ENCODE data around the gene KPTN. TPM values are rescaled to one million over a fixed set of nuclear protein-coding genes. Genes with fewer than 3 reads are reported as not detected.

KPTN gene
- total RNA-seq, 2 experiments from 2014 or later = 9.7 to 10.5 TPM

DNA sequence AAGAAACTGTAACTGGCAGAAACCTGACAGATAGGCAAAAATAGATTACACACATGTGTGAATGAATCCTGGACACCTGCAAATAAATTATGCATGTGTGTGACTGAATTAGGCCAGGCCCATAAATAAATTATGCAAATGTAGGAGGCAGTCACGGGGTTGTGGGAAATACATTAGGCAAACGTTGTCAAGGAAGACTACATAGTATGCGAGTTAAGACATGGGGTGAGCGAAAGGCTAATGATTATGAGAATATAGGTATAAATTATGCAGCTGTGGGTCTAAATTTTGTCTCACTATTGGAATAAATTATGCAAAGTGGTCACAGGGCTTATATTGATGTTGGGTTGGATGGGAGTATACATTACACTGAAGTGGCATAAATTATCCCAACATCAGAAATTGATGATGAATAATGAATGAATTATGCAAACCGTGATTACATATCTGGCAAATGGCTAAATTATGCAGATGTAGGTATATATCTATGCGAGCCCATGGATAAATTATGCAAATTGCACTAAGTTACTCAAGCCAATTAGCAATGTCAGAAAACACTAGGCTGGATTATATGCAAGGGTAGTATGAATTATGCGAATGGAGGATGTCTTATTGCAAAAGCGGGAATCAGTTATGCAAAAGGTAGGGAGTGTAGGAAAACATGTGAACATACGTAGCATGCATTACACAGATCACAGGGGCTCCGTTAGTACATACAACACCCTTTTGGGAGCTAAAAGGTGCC lies 19.2 kb downstream of the KPTN start:
- CTCF ChIA-PET = interaction anchor here (1.0 kb wide), 1 partner anchor 19 kb away, joined by 4 read pairs; the partner anchor contains the start of gene KPTN

DNA sequence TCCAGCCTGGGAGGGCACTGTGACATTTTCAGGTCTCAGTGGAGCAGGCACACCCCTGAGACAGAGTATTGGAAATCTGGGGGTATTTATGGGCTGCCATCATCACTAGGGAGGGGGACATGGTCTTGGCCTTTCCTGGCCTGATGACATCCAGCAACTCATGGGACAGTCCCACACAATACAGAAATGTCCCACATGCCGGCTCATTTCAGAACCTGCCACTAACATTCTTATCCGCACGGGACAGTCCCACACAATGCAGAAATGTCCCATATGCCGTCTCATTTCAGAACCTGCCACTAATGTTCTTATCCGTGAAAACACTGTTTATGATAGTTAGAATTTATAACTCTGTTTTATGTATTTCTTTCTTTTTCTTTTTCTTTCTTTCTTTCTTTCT lies 22.1 kb downstream of the KPTN start:
- ChIA-PET CTCF (interaction anchor here (1.0 kb wide), 1 partner anchor 34 kb away, joined by 4 read pairs; no protein-coding TSS in a partner anchor), POLR2A (no interaction called here)
- H3K27ac Mint-ChIP-seq = no peak overlapping the region
- H3K4me3 Mint-ChIP-seq = no peak overlapping the region
- intact Hi-C loops (cut with DNase I, micrococcal nuclease) = no loop called here
- no peaks in the 10 kb centered on the region for H3K9me3 Mint-ChIP-seq (ENCODE audit: low read depth)
- ATAC-seq (no peak), DNase-seq (no peak)
- H3K27me3 Mint-ChIP-seq = peaks cover 9% of the 10 kb centered on the region
- peaks cover 2% of the 10 kb centered on the region for H3K4me1 Mint-ChIP-seq
- H3K36me3 Mint-ChIP-seq (ENCODE audit: low read depth) = no peaks in the 10 kb centered on the region

More for the DNA sequence above, 19.2 kb downstream of the KPTN start:
- peaks cover 3% of the 10 kb centered on the region for H3K4me1 Mint-ChIP-seq
- H3K27me3 Mint-ChIP-seq = peaks cover 27% of the 10 kb centered on the region
- no peak overlapping the region for H3K27ac Mint-ChIP-seq
- no peak overlapping the region for H3K4me3 Mint-ChIP-seq
- no peak for ATAC-seq
- H3K36me3 Mint-ChIP-seq (ENCODE audit: low read depth) = no peaks in the 10 kb centered on the region
- H3K9me3 Mint-ChIP-seq (ENCODE audit: low read depth) = no peaks in the 10 kb centered on the region
- POLR2A ChIA-PET = no interaction called here
- no peak for DNase-seq
- intact Hi-C loops (cut with DNase I, micrococcal nuclease) = no loop called here

DNA sequence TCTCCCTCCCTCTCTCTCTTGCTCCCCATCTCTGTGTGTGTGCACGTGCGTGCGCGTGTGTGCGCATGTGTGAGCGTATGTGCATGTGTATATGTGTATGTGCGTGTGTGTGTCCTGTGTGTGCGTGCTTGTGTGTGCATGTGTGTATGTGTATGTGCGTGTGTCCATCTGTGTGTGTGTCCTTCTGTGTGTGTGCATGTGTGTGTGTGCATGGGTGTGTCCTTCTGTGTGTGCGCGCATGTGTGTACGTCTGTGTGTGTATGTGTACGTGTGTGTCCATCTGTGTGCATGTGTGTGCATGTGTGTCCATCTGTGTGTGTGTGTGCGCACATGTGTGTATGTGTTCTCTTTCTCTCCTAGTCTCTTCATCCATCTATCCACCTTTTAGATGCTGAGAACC lies 24.5 kb downstream of the KPTN start:
- intact Hi-C loops (cut with DNase I, micrococcal nuclease) = no loop called here
- Mint-ChIP-seq H3K36me3 (ENCODE audit: low read depth) (no peaks in the 10 kb centered on the region), H3K4me3 (no peak overlapping the region), H3K27me3 (peaks cover 24% of the 10 kb centered on the region), H3K9me3 (ENCODE audit: low read depth) (peaks cover 4% of the 10 kb centered on the region), H3K4me1 (peaks cover 2% of the 10 kb centered on the region), H3K27ac (no peak overlapping the region)
- ATAC-seq (no peak), DNase-seq (no peak)
- POLR2A ChIA-PET = no interaction called here
- CTCF ChIA-PET = interaction anchor here (0.7 kb wide), 1 partner anchor 9 kb away, joined by 3 read pairs; no protein-coding TSS in a partner anchor

DNA sequence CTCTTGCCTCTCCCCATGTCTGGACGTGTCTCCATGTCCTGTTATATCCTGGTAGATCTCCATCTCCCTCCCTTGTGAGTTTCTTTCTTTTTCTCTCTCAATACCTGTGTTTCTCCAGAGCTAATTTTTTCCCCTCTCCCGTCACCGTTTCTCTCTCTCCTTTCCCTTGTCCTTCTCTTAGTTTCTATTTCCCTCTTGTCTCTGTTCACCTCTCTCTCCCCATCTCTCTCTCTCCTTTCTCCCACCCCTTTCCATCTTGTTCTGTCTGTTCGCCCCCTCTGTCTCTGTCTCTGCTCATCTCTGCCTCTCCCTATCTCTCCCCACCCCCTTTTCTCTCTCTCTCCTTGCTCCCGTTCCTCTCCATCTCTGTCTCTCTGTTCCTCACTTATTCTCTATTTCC lies 25.3 kb downstream of the KPTN start:
- Mint-ChIP-seq H3K4me3 (no peak overlapping the region), H3K27ac (no peak overlapping the region), H3K36me3 (ENCODE audit: low read depth) (no peaks in the 10 kb centered on the region), H3K9me3 (ENCODE audit: low read depth) (peaks cover 4% of the 10 kb centered on the region), H3K4me1 (peaks cover 2% of the 10 kb centered on the region), H3K27me3 (peaks cover 25% of the 10 kb centered on the region)
- ATAC-seq (no peak), DNase-seq (no peak)
- ChIA-PET CTCF (interaction anchor here (1.0 kb wide), 1 partner anchor 20 kb away, joined by 3 read pairs; no protein-coding TSS in a partner anchor), POLR2A (no interaction called here)
- intact Hi-C loops (cut with DNase I, micrococcal nuclease) = no loop called here

DNA sequence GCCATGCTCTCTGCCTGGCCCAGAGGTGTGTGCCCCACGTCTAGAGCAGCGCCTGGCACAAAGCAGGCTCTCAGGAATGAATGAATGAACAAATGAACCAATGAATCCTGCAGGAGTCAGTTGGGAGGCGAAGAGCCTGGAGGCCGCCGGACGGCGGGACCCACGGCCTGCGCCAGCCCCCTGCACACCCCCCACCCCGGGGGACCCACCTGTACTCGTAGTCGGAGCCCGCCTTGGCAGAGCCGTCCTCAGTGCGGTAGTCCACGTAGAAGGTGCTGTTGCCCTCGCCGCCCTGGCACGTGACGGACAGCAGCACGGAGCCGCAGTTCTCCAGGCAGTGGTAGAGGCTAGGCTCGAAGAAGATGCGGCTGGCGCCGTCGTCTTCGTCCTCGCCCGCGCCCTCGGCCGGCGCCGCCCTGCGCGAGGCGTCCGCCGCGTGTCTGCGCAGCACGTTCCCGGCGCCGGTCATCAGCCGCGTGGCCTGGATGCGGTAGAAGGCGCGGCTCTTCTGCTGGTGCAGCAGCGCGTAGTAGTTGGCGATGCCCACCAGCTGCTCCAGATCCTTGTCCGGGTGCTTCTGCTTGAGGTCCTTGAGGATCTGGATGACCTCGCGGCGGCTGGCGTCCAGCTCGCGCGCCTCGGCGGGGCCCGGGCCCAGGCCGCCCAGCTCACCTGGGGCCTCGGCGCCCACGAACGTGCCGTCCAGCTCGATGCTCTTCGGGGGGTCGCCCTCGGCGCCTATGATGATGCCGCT lies 27.1 kb downstream of the KPTN start:
- peaks cover 2% of the 10 kb centered on the region for H3K4me1 Mint-ChIP-seq
- no peaks in the 10 kb centered on the region for H3K36me3 Mint-ChIP-seq (ENCODE audit: low read depth)
- CTCF ChIA-PET = interaction anchor here (0.6 kb wide), 1 partner anchor 220 kb away, joined by 3 read pairs; no protein-coding TSS in a partner anchor
- peaks cover 4% of the 10 kb centered on the region for H3K9me3 Mint-ChIP-seq (ENCODE audit: low read depth)
- POLR2A ChIA-PET = no interaction called here
- ATAC-seq (peak; percentile 19), DNase-seq (no peak)
- peaks cover 25% of the 10 kb centered on the region for H3K27me3 Mint-ChIP-seq
- no peak overlapping the region for H3K4me3 Mint-ChIP-seq
- no peak overlapping the region for H3K27ac Mint-ChIP-seq
- intact Hi-C loops (cut with DNase I, micrococcal nuclease) = no loop called here

DNA sequence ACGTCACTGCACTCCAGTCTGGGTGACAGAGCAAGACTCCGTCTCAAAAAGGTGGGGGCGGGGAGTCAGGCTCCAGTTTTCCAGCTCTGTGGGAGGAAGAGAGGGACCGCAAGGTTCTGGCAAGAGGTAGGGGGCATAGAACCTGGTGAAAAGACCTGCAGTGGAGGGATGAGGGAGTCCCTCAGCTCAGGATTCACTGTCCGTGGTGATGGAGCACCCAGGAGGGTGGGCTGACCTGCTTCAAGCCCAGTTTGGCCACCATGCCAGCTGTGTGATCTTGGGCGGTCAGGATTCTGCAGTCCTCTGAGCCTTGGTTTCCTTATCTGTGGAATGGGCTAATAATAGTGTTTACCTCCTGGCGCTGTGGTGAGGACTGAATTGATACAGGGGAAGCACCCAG lies 33.5 kb downstream of the KPTN start:
- peaks cover 21% of the 10 kb centered on the region for H3K4me1 Mint-ChIP-seq
- ChIA-PET CTCF (interaction anchor here (0.6 to 1.3 kb wide), 2 partner anchors 28 to 33 kb away, joined by 3 to 5 read pairs; partner anchors contain the start of gene KPTN), POLR2A (no interaction called here)
- H3K9me3 Mint-ChIP-seq (ENCODE audit: low read depth) = peaks cover 2% of the 10 kb centered on the region
- no peak overlapping the region for H3K27ac Mint-ChIP-seq
- no peak overlapping the region for H3K4me3 Mint-ChIP-seq
- intact Hi-C loops (cut with DNase I, micrococcal nuclease) = no loop called here
- DNase-seq (no peak), ATAC-seq (no peak)
- peaks cover 42% of the 10 kb centered on the region for H3K27me3 Mint-ChIP-seq
- H3K36me3 Mint-ChIP-seq (ENCODE audit: low read depth) = peaks cover 3% of the 10 kb centered on the region

DNA sequence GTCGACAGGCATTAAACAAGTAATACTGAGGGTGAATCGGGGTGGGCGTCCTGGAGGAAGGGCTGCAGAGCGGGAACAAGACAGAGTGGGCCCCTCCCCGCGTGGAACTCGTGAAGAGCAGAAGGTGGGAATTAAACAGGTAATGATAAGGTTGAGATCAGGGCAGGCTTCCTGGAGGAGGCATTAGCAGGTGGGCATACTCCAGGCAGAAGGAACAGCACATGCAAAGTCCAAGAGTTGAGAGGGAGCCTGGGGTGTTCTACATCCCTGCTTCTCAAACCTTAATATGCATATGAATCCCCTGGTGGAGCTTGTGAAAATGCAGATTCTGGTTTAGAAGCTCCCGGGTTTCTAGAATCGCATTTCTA lies 35.7 kb downstream of the KPTN start:
- Mint-ChIP-seq H3K4me3 (no peak overlapping the region), H3K36me3 (ENCODE audit: low read depth) (peaks cover 3% of the 10 kb centered on the region), H3K27me3 (peaks cover 50% of the 10 kb centered on the region), H3K9me3 (ENCODE audit: low read depth) (no peaks in the 10 kb centered on the region), H3K4me1 (peaks cover 41% of the 10 kb centered on the region), H3K27ac (no peak overlapping the region)
- ChIA-PET POLR2A (no interaction called here), CTCF (interaction anchor here (0.6 to 1.9 kb wide), 4 partner anchors 12 to 67 kb away, joined by 3 to 11 read pairs (median 6); partner anchors contain the start of gene KPTN)
- intact Hi-C loops (cut with DNase I, micrococcal nuclease) = loop anchor here in 1 of 2 experiments (5.0 kb wide), 1 partner anchor 34 kb away; the partner anchor contains the start of gene KPTN
- no peak for DNase-seq
- ATAC-seq = no peak

DNA sequence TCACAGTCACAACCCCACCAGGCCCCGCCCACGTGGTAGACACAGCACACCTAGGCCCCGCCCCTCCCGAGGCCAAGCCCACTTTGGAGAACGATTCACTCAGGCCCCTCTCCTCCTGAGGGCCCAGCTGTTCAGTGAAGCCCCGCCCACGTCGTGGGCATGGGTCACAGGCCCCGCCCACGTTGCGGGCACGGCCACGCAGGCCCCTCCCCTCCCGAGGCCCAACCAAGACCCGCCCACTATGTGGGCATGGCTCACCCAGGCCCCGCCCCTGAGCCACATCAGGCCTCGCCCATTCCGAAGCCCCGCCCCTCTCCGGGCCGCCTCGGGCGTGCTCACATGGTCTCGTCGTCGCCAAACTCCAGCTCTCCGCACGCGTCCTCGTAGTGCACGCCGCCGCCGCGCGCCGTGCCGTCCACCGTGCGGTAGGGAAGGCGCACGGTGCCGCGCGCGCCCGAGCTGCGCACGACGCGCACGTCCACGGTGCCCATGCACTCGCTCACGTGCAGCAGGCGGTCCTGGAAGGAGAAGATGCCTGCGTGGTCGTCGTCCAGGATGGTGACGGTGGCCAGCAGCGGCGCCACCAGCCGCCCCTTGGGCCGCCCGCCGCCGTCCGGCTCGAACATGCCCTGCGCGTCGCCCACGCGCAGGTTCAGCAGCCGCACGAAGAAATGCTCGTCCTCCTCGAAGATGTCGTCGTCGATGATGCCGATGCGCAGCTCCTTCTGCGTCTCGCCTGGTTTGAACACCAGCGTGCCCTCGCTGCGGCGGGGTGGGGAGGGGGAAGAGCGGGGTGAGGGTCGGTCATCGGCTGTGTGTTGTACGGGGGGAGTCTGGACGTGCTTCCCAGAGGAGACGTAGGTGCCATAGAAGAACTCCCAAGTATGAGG lies 36.3 kb downstream of the KPTN start:
- ChIA-PET POLR2A (interaction anchor here (0.6 kb wide), 1 partner anchor 254 kb away, joined by 3 read pairs; no protein-coding TSS in a partner anchor), CTCF (interaction anchor here (0.7 to 1.9 kb wide), 2 partner anchors 20 to 114 kb away, joined by 3 to 11 read pairs; no protein-coding TSS in a partner anchor)
- Mint-ChIP-seq H3K27me3 (peaks cover 56% of the 10 kb centered on the region), H3K9me3 (ENCODE audit: low read depth) (no peaks in the 10 kb centered on the region), H3K4me1 (peaks cover 44% of the 10 kb centered on the region), H3K4me3 (peak overlapping the region; percentile 1), H3K27ac (no peak overlapping the region), H3K36me3 (ENCODE audit: low read depth) (peaks cover 3% of the 10 kb centered on the region)
- DNase-seq (peak; percentile 90), ATAC-seq (peak; percentile 85)
- intact Hi-C loops (cut with DNase I, micrococcal nuclease) = loop anchor here (1.0 to 5.0 kb wide), 6 partner anchors 19 to 173 kb away; partner anchors contain the start of genes INAFM1 (in 1 of the 2), KPTN (in 1 of the 2) and NAPA (in 1 of the 2)

DNA sequence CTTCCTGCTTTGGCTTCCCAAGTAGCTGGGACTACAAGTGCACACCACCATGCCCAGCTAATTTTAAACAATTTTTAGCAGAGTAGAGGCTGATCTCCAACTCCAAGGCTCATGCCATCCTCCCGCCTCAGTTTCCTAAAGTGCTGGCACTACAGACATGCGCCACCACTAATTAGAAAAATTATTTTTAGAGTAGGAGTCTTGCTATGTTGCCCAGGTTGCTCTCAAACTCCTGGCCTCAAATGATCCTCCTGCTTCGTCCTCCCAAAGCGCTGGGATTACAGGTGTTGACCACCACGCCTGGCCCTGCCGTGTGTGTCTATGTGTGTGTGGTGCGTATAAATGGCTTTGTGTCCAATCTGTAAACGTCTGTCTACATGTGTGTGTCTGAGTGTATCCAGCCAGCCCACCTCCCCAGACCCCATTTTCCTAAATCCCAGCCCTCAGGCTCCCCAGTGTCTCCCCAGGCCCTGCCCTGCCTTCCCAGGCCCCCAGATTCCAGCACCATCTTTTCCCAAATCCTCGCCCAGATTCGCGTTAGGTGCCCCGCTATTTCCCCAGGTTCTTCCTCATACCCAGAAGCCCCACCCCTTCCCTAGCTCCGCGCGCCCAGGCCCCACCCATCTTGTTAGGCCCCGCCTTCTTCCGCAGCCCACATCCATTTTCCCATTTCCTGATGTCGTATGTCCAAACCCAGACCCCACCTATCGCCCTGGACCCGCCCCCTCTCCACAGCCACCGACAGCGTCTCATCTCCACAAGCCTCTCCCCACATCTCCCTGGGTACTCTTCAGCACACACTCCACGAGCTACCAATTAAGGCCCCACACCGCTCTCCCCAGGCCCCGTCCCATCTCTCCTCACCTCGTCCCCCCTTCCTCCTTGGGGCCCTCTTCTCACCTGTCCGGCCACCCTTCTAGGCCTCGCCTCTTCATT lies 37.2 kb downstream of the KPTN start:
- intact Hi-C loops (cut with DNase I, micrococcal nuclease) = loop anchor here (1.0 to 5.0 kb wide), 6 partner anchors 19 to 173 kb away; partner anchors contain the start of genes INAFM1 (in 1 of the 2), KPTN (in 1 of the 2) and NAPA (in 1 of the 2)
- H3K27ac Mint-ChIP-seq = no peak overlapping the region
- DNase-seq = peak; percentile 68
- CTCF ChIA-PET = interaction anchor here (0.7 to 2.2 kb wide), 4 partner anchors 10 to 253 kb away, joined by 3 to 11 read pairs (median 4); no protein-coding TSS in a partner anchor
- POLR2A ChIA-PET = interaction anchor here (0.6 to 0.7 kb wide), 2 partner anchors 220 to 254 kb away, joined by 3 to 6 read pairs; no protein-coding TSS in a partner anchor
- H3K4me3 Mint-ChIP-seq = peak overlapping the region; percentile 1
- H3K27me3 Mint-ChIP-seq = peaks cover 58% of the 10 kb centered on the region
- peak; percentile 45 for ATAC-seq
- no peaks in the 10 kb centered on the region for H3K9me3 Mint-ChIP-seq (ENCODE audit: low read depth)
- H3K4me1 Mint-ChIP-seq = peaks cover 44% of the 10 kb centered on the region
- peaks cover 3% of the 10 kb centered on the region for H3K36me3 Mint-ChIP-seq (ENCODE audit: low read depth)

DNA sequence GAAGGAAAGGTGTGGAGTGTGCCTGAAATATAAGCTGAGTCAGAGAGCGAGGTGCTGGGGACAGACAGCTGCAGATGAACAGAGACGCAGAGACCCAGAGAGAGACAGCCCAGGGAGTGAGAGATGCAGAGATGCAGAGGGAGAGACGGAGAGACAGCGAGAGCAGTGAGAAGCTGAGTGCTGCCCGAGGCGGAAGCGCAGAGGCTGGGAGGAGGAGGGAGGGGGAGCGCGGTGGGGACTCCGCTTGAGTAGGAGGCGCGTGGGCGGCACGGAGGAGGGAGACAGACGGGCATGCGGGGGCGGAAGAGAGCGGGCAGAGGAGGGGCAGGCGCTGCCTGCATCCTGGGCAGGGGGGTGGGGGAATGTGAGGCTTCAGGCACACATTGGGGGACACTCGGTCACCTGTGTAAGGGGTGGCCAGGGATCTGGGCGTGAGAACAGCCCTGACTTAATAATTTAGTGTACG lies 38.0 kb downstream of the KPTN start:
- Mint-ChIP-seq H3K9me3 (ENCODE audit: low read depth) (no peaks in the 10 kb centered on the region), H3K27ac (no peak overlapping the region), H3K4me3 (no peak overlapping the region), H3K4me1 (peaks cover 44% of the 10 kb centered on the region), H3K36me3 (ENCODE audit: low read depth) (peaks cover 3% of the 10 kb centered on the region), H3K27me3 (peaks cover 64% of the 10 kb centered on the region)
- intact Hi-C loops (cut with DNase I, micrococcal nuclease) = loop anchor here in 1 of 2 experiments (5.0 kb wide), 1 partner anchor 36 kb away; the partner anchor contains the start of gene KPTN
- CTCF ChIA-PET = interaction anchor here (1.1 to 2.2 kb wide), 2 partner anchors 9 to 253 kb away, joined by 3 to 6 read pairs; no protein-coding TSS in a partner anchor
- DNase-seq (peak; percentile 71), ATAC-seq (no peak)
- POLR2A ChIA-PET = no interaction called here

Data from activated CD4-positive, alpha-beta T cell treated with anti-CD3 and anti-CD28 coated beads for 36 hours (primary cell).